Measurements from ENCODE around the gene WWTR1.

The WWTR1 gene

GRCh38 chr3:149589332-149589731 lies 68.5 kb downstream of the WWTR1 start:
- no peak for DNase-seq

- DNase-seq, result no peak
These were observed 68.9 kb downstream of the WWTR1 start for GRCh38 chr3:149588909-149589308.

GRCh38 chr3:149587383-149587782 lies 70.4 kb downstream of the WWTR1 start:
- DNase-seq, result no peak

- DNase-seq, result no peak
These were observed 71.0 kb downstream of the WWTR1 start for GRCh38 chr3:149586871-149587270.

GRCh38 chr3:149585401-149585726 lies 72.5 kb downstream of the WWTR1 start:
- DNase-seq, result no peak

GRCh38 chr3:149583921-149584635 lies 73.7 kb downstream of the WWTR1 start:
- DNase-seq, result no peak

- no peak for DNase-seq
These were observed 75.4 kb downstream of the WWTR1 start for GRCh38 chr3:149582395-149582794.

- DNase-seq, result no peak
These were observed 76.0 kb downstream of the WWTR1 start for GRCh38 chr3:149581681-149582370.

- DNase-seq, result no peak
These were observed 76.6 kb downstream of the WWTR1 start for GRCh38 chr3:149581248-149581647.

- DNase-seq, result no peak
These were observed 77.8 kb downstream of the WWTR1 start for GRCh38 chr3:149579838-149580542.

- DNase-seq, result no peak
These were observed 78.7 kb downstream of the WWTR1 start for GRCh38 chr3:149579161-149579560.

GRCh38 chr3:149577801-149578200 lies 80.0 kb downstream of the WWTR1 start:
- no peak for DNase-seq

- DNase-seq, result no peak
These were observed 81.8 kb downstream of the WWTR1 start for GRCh38 chr3:149575961-149576564.

GRCh38 chr3:149575213-149575960 lies 82.4 kb downstream of the WWTR1 start:
- DNase-seq, result no peak

- no peak for DNase-seq
These were observed 84.9 kb downstream of the WWTR1 start for GRCh38 chr3:149572796-149573414.

- DNase-seq, result no peak
These were observed 86.4 kb downstream of the WWTR1 start for GRCh38 chr3:149571381-149571780.

GRCh38 chr3:149570016-149570415 lies 87.8 kb downstream of the WWTR1 start:
- no peak for DNase-seq

- DNase-seq, result no peak
These were observed 90.4 kb downstream of the WWTR1 start for GRCh38 chr3:149567381-149567780.

GRCh38 chr3:149566292-149566975 lies 91.4 kb downstream of the WWTR1 start:
- DNase-seq, result no peak

GRCh38 chr3:149564079-149564478 lies 93.7 kb downstream of the WWTR1 start:
- no peak for DNase-seq

- DNase-seq, result no peak
These were observed 94.7 kb downstream of the WWTR1 start for GRCh38 chr3:149563114-149563513.

GRCh38 chr3:149560617-149561016 lies 97.2 kb downstream of the WWTR1 start:
- DNase-seq, result no peak

Data from NCI-H2081 treated with DMSO at 0.1 percent for 48 hours (cell line).